HepG2 (cell line): ENCODE measurements around the gene FCHO1. TPM values are rescaled to one million over a fixed set of nuclear protein-coding genes. Genes with fewer than 3 reads are reported as not detected.

Experiments
- BCL3 ChIP-seq: sonication (generic); formaldehyde crosslinking; IDR thresholded peaks from 2 replicates; pipeline ENCODE4 v1.5.1; 2020; ENCODE audit warnings: mild to moderate bottlenecking, missing genetic modification reagents, moderate library complexity
- CBX1 ChIP-seq: IDR thresholded peaks from one replicate; pipeline ENCODE4 v1.6.1; 2016; ENCODE audit warnings: antibody characterized with exemption, low read depth
- CENPX ChIP-seq: sonication (generic); formaldehyde crosslinking; IDR thresholded peaks from 2 replicates; pipeline ENCODE4 v1.9.0; 2021; ENCODE audit warnings: mild to moderate bottlenecking, missing genetic modification reagents, moderate library complexity
- DNMT1 ChIP-seq: sonication (generic); formaldehyde crosslinking; IDR thresholded peaks from 2 replicates; pipeline ENCODE4 v1.5.1; 2020; ENCODE audit warnings: mild to moderate bottlenecking, missing genetic modification reagents
- ETV6 ChIP-seq: sonication (generic); formaldehyde crosslinking; conservative IDR thresholded peaks from 2 replicates; pipeline ENCODE4 v1.4.0; 2020; ENCODE audit warnings: missing genetic modification reagents
- HIVEP1 ChIP-seq: sonication (generic); formaldehyde crosslinking; IDR thresholded peaks from 2 replicates; pipeline ENCODE4 v1.4.0; 2020; ENCODE audit warnings: mild to moderate bottlenecking, missing genetic modification reagents
- JARID2 ChIP-seq: sonication (generic); formaldehyde crosslinking; IDR thresholded peaks from 2 replicates; pipeline ENCODE4 v1.8.1; 2023; ENCODE audit warnings: missing genetic modification reagents, inconsistent platforms; ENCODE audit not compliant: insufficient replicate concordance
- PTBP1 ChIP-seq: fragments of 200-400 bp; formaldehyde crosslinking; IDR thresholded peaks from 2 replicates; pipeline ENCODE4 v1.6.1; 2018; ENCODE audit warnings: low read length, low read depth; ENCODE audit not compliant: poor library complexity, severe bottlenecking
- SMAD3 ChIP-seq: sonication (generic); formaldehyde crosslinking; IDR thresholded peaks from 2 replicates; pipeline ENCODE4 v1.4.0; 2020; ENCODE audit warnings: missing genetic modification reagents
- THAP9 ChIP-seq: sonication (generic); formaldehyde crosslinking; IDR thresholded peaks from 2 replicates; pipeline ENCODE4; 2020; ENCODE audit warnings: missing genetic modification reagents, mild to moderate bottlenecking, borderline replicate concordance
- TOPORS ChIP-seq: sonication (generic); formaldehyde crosslinking; IDR thresholded peaks from 2 replicates; pipeline ENCODE4 v1.8.0; 2023; ENCODE audit warnings: mild to moderate bottlenecking, missing genetic modification reagents
- ZBTB49 ChIP-seq: sonication (generic); formaldehyde crosslinking; IDR thresholded peaks from 2 replicates; pipeline ENCODE4 v1.4.0; 2020; ENCODE audit warnings: missing genetic modification reagents, borderline replicate concordance
- ZNF205 ChIP-seq: IDR thresholded peaks from 2 replicates; pipeline ENCODE4 v1.6.1; 2018; ENCODE audit warnings: missing biosample characterization, missing genetic modification reagents
- ZNF251 ChIP-seq: sonication (generic); formaldehyde crosslinking; IDR thresholded peaks from 2 replicates; pipeline ENCODE4 v1.9.0; 2021; ENCODE audit warnings: mild to moderate bottlenecking, missing genetic modification reagents
- ZNF576 ChIP-seq: sonication (generic); formaldehyde crosslinking; IDR thresholded peaks from 2 replicates; pipeline ENCODE4 v1.4.0; 2020; ENCODE audit warnings: mild to moderate bottlenecking, missing genetic modification reagents
- ZNF749 ChIP-seq: sonication (generic); formaldehyde crosslinking; IDR thresholded peaks from 2 replicates; pipeline ENCODE4 v1.8.0; 2022; ENCODE audit warnings: mild to moderate bottlenecking, missing genetic modification reagents, moderate library complexity, borderline replicate concordance
- ZNF850 ChIP-seq: sonication (generic); formaldehyde crosslinking; conservative IDR thresholded peaks from 2 replicates; pipeline ENCODE4 v1.9.0; 2021; ENCODE audit warnings: mild to moderate bottlenecking, missing genetic modification reagents
- polyA plus RNA-seq, 8 experiments: library from polyadenylated mRNA; depleted of rRNA in 3 of 8; stranded (reverse) in 7 of 8; unstranded in 1 of 8; fragments of >200 nt; fragmentation: Illumina TruSeq in 4 of 8; extraction: Trizol in 4 of 8; gene quantifications; 2 replicates each; pipeline versions ENCODE4 v1.2.1 to v1.2.3, GENCODE V29; 2011 to 2016; ENCODE audit warnings: low read depth in 4 of 8, missing spikeins in 1 of 8, mixed read lengths in 1 of 8; ENCODE audit not compliant: insufficient read depth in 1 of 8
- total RNA-seq, 5 experiments: library from RNA; depleted of rRNA; stranded (reverse); fragments of >200 nt; fragmentation: Illumina TruSeq; extraction: Trizol; gene quantifications; 2 replicates each; pipeline ENCODE4 v1.2.3, GENCODE V29; 2016; ENCODE audit warnings: low read depth in 1 of 5
- TF ChIP-seq, protein P1 (sequence below): sonication (generic); formaldehyde crosslinking; IDR thresholded peaks from 2 replicates; pipeline ENCODE4 v1.4.0; 2020; ENCODE audit warnings: missing genetic modification reagents, borderline replicate concordance

Gene FCHO1
- total and polyA plus RNA-seq, 2 of the 13 experiments (the other 11 are each of a cell fraction or from before 2014, with no cell fraction given): 1.3 to 3.1 TPM

- TF ChIP-seq SMAD3 (CRISPR knock-in tag) (no peak), PTBP1 (no peak), HIVEP1 (CRISPR knock-in tag) (peak; percentile 78), ZNF576 (CRISPR knock-in tag) (no peak), ZNF205 (CRISPR knock-in tag) (no peak), ZBTB49 (no peak), DNMT1 (CRISPR knock-in tag) (0 out of 2 replicates have a peak, but pooled peaks have one; percentile 45), CENPX (CRISPR knock-in tag) (no peak), THAP9 (peak; percentile 39; the same call in 1 of the 2 replicates), ZNF251 (no peak), ETV6 (no peak; the same call in 1 of the 2 replicates), ZNF749 (CRISPR knock-in tag) (no peak), ZNF850 (no peak), CBX1 (no peak), BCL3 (CRISPR knock-in tag) (no peak), TOPORS (CRISPR knock-in tag) (no peak), JARID2 (CRISPR knock-in tag) (no peak)
- TF ChIP-seq, protein P1, sequence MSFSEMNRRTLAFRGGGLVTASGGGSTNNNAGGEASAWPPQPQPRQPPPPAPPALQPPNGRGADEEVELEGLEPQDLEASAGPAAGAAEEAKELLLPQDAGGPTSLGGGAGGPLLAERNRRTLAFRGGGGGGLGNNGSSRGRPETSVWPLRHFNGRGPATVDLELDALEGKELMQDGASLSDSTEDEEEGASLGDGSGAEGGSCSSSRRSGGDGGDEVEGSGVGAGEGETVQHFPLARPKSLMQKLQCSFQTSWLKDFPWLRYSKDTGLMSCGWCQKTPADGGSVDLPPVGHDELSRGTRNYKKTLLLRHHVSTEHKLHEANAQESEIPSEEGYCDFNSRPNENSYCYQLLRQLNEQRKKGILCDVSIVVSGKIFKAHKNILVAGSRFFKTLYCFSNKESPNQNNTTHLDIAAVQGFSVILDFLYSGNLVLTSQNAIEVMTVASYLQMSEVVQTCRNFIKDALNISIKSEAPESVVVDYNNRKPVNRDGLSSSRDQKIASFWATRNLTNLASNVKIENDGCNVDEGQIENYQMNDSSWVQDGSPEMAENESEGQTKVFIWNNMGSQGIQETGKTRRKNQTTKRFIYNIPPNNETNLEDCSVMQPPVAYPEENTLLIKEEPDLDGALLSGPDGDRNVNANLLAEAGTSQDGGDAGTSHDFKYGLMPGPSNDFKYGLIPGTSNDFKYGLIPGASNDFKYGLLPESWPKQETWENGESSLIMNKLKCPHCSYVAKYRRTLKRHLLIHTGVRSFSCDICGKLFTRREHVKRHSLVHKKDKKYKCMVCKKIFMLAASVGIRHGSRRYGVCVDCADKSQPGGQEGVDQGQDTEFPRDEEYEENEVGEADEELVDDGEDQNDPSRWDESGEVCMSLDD (CRISPR knock-in tag): no peak
These were observed 15.4 kb downstream of the FCHO1 start (continued) for GRCh38 chr19:17766543-17767131.
